SK-N-DZ (cell line): ENCODE measurements around the gene PABPN1L.

ENCODE experiments used
- DNase-seq: peaks from one replicate; pipeline ENCODE4 v3.0.0-alpha.2; 2015; ENCODE audit warnings: low spot score

The PABPN1L gene

DNA sequence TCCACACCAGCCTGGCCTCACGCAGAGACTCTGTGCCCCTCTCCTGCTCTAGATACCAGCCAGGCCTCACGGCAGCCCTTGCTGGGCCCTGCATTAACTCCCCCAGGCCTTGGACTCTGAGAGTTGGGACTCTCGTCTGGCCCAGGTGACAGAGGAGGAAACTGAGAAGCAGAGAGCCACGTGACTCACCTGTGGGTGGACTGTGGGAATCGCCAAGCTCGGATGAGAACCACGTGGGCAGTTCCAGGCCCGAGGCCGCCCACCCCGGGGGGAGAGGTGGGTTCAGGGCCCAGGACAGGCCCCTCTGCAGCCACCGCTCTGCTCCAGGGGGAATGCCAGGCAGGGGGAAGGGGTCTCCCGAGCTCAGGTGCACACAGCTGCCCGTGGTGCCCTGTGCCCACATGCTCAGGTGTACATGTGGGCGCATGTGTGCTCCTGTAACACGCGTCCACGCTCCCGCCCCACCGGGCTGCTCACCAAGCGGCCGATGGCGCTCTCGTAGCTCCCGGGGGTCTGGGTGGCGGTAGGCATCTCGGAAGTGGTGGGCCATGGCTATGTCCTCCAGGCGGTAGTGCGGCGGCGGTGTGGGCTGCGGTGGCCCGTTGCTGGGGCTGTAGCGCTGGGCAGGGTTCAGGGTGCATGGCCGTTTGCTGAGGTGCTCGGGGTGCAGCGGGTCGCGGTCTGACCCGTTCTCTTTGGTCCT, 18.3 kb upstream of the PABPN1L start:
- DNase-seq, result no peak

DNA sequence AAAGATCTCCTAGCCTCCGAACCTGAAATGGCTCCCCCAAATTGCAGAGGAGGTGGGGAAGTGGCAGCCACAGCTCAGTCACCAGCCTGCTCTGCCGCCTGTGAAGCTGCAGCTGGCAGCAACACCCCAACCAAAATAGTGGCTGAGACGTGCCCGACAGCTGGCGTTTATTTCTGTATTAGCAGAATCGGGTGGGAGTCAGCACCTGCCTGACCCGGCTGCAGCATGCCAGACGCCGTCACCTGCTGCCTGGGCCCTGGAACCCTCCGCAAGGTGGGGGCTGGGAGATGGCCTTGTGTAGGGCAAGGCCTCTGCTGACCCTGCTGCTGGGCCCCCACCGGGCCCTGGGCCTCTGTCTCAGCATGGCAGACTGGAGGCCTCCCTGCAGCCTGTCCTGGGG, 17.5 kb upstream of the PABPN1L start:
- no peak for DNase-seq

- DNase-seq, result no peak
These were observed 16.8 kb upstream of the PABPN1L start for GRCh38 chr16:88883117-88883895.

DNA sequence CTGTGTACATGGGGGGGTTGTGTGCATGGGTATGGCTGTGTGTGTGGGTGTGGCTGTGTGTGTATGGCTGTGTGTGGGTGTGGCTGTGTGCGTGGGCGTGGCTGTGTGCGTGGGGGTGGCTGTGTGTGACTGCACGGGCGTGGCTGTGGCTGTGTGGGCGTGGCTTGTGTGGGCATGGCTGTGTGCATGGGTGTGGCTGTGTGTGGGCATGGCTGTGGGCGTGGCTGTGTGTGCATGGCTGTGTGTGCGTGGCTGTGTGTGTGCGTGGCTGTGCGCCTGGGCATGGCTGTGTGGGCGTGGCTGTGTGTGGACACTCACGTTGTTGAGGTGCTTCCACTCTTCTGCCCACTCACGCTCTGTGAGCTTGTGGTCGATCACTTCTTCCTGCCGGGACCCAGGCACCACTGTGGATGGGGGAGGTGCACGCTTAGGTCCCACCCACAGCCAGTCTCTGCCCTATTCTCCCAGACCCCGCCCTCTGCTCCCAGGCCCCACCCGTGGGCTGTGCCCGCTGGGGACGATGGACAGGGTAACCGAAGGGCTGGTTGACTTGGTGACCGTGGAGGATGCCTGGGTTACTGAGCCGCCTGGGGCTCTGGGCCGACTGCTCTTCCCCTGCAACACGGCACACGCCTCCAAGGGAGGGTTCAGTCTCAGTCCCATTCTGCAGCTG, 16.0 kb upstream of the PABPN1L start:
- DNase-seq, result no peak

DNA sequence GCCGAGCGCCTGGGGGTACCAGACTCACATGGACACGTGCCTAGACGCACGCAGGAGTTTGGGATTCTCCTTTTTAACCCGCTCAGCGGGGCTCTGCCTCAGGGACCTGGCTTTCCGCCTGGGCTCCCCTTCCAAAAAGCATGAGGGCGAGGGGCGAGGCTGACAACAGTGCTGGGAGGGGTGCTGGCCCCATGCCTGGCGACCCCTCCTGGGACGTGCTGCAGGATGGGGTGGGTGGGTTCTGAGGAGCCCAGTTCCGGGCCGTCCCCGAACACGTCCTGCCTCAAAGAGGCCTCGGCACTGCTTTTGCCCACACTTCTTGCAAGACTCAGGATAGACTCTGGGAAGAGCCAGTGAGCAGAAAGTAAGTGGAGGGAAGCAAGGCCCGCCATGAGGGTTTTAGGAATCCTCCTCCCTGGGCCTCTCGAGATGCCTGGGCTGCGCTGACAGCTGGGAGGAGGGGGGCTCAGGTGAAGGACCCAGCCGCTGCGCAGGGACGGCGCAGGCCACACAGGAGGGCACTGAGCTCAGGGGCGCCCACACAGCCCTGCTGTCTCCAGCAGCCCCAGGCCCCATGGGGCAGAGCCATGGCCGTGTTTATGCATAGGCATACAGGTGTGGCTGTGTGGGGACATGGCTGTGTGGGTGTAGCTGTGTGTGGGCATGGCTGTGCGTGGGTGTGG, 15.4 kb upstream of the PABPN1L start:
- DNase-seq, result no peak

DNA sequence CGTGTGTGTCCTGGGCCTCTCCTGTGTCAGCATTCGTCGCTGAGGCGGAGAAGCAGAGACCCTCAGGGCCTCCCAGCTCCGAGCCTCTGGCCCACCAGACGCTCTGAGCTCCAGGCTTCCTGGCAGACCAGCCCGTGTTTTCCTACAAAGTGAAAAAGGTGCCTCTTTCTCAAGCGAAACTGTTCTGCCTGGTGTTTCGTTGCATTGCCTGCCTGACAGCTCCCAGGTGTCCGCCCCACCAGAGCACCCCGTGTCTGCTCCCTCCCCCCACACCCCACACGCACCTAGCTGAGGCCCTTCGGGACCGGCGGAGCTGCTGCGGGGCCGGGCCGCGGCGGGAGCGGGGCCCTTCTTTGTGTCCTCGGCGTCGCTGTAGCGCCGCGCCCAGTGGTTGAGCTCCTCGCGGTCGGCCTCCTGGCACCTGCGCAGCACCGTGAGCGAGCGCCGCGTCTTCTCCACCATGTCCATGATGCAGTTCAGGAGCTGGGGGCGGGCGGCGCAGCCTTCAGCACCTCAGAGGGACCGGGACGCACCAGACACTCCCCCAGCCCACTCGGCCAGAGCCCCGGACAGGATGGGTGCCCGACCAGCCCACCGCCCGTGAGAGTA, 14.7 kb upstream of the PABPN1L start:
- DNase-seq, result no peak

DNA sequence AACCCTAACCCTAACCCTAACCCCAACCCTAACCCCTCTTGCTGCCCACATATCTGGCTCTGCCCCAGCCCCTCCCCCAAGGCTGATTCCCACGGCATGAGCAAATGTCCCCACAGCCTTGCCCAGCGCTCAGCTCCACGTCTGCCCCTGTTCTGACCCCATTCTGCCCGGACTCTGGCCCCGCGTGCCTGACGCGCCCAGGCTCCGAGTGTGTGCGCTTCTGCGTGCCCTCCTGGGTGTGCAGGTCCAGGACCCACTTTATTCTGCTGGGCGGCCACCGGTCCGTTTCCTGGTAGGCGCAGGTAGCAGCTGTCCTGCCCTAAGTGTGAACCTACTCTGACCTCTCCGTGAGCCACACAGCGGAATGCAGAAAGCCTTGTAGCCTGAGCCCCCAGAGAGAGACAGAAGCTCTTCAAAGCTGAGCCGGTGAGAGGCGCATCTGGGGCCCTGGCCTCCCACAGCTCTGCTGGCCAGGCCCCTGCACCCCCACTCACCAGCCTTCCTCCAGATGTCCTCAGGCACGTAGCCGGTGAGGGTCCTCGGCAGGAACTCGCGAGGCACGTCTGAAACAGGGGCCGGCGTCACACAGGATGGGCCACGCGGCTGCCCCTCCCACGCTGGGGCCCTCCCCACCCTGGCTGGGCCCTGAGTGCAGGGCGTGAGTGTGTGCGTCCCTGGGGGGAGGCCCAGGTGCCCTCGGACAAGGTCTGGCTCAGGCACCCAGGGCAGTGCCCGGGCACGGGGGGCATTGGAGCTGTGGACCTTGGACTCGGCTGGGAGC, 14.0 kb upstream of the PABPN1L start:
- DNase-seq, result no peak

DNA sequence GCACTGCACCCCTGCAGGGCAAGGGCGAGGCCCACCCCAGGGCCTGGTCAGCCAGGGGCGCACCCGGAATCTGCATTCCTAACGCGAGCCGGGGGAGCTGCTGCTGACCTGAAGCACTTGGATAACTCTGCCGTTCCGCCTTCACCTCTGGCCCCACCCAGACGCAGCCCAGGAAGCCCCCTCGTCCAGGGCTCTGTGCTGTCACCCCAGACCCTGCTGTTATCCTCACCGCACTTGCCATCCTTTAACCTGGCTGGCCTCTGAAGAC, 13.3 kb upstream of the PABPN1L start:
- no peak for DNase-seq

DNA sequence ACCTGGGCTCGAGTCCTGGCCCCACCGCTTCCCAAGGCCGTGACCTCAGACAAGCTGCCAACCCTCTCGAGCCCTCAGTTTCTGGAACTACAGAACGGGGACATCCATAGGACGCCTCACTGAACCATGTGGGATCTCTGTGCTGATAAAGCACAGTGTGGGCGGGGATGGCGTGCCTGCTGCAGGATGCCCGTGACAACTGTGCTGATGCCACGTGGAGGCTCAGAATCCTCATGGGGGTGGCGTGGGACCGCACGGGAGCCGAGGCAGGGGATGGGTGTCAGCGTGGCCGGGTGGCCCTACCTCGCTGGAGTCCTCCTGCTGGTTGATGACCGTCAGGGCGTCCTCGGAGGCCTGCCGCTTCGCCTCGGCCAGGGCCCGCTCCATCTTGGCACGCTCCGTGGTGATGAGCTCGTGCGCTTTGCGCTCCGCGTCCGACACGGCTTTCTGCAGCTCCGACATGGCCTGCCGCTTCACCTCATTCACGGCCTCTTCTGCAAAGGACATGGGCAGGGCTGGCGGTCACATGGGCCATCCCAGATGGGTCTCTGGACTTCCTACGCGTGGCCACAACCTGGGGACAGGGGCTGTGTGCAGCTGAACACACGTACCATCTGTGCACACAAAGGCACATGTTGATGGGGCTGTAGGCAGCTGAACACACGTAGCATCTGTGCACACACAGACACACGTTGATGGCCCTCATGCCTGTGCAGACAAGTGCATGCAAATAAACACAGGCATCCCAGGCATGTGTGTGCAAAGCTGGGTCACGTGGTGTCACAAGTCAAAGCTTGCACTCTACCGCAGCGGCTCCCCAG, 12.7 kb upstream of the PABPN1L start:
- no peak for DNase-seq

DNA sequence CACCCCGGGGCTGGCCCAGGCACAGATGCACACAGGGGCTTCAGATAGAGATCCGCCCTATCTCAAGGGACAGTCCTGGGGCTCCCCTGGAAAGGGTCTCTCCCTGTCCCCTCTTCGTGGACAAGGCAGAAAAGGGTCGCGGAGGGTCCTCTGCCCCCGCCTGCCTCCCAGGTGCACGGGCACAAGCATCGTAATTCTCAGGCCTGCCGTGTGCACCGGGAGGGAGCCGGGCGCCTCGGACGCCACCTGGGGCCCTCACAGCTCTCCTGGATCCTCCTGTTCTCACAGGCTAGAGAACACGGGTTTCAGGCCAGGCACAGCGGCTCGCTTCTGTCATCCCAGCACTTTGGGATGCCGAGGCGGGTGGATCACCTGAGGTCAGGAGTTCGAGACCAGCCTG, 11.9 kb upstream of the PABPN1L start:
- no peak for DNase-seq

GRCh38 chr16:88877564-88878289, 11.3 kb upstream of the PABPN1L start:
- DNase-seq, result no peak

DNA sequence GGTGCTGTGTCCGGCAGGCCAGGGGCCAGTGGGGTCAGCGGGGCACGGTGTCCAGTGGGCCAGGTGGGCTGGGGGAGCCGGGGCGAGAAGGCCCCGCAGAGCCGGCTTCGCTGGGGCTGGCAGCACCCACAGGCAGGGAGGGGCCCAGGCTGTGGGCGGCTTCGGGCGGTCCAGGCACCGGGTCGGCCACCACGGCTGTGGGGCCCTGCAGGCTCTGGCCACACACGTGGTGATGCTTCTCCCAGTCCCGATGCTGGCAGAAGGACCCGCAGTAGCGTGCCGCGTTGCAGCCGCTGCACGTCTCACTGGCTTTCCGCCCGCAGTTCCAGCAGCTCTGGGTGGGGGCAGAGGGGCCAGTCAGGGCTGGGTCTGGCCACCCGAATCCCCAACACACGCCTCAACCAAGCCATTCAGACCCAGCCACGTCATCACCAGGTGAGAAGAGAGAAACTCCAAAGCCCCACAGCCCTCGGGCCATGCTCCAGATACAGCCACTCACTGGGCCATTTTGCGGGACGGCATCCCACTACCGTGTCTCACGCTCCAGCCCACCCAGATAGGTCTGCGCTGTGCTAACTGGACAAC, 10.6 kb upstream of the PABPN1L start:
- DNase-seq, result no peak

DNA sequence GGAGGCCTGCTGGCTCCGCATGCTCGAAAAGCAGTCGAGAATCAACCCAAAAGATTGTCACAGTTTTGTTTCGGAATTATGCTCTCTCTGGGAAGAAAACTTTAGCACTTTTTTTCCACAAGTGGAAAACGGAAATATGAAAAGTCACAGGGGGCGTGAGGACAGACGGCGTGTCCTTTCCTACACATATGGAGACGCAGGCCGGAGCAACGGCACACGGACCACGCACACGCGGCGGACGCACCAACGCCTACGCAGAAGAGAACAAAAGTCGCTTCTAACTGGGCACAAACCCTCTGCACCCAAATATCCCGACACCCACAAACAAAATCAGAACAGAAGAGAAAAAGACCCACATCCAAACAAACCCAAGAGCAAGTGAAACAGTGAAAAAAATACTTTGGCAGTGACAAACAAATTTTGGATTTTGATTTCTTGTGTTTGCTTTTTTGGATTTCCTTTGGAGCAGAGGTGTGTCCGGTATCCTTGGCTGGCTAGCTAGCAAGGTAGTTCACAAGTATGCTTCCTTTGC, 9.3 kb upstream of the PABPN1L start:
- DNase-seq, result no peak

- no peak for DNase-seq
These were observed 8.6 kb upstream of the PABPN1L start for GRCh38 chr16:88874938-88875599.

DNA sequence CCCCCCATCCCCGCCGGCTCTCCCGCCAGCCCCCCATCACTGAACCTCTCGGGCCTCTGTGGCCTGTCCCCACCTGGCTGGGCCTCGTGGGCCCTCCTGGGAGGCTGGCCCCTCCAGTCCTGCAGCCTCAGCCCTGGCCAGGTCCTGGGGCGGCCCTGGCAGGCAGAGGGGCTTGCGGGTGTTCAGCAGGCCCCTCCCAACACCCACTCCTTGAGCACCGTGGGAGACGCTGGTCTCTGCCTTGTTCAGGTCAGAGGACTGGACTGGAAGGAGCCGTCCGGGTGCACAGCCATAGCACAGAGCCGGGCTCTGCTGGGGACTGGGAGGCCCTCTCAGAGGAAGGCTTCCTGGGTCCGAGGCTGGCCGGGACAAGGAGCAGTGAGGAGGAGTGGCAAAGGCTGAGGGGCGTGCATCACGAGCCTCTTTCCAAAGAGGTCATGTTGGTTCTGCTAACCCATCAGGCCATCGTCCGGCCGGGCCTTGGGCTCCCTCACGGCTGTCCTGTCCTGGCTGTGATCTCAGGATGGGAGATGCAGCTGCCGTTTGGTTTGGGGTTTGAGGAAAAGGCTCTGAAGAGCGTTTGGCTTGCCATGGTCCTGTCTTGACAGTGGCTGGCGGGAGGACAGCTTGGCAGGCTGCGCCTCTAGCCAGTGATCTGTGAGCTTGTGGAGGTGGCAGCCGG, 6.3 kb upstream of the PABPN1L start:
- no peak for DNase-seq

- no peak for DNase-seq
These were observed 5.4 kb upstream of the PABPN1L start for GRCh38 chr16:88871730-88872416.

DNA sequence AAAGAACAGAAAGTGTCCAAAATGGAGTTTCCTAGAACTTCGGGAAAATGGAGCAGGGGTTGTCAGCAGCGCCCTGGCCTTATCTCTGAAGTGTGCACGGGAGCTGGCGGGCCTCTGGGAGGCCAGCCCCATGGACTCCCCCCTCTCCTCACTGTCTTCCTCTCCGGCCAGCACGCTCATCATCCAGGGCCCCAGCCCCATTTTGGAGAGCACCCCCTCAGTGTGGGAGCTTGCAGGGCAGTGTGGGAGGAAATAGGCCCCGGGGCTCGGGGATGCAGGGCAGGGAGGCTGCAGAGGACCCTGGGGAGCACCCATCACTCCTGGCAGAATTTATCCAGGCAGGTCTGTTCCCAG, 4.9 kb upstream of the PABPN1L start:
- no peak for DNase-seq
